ENCODE data around the gene CYB5B.
A peak's percentile ranks its signal among the peaks of the same experiment; 100 is the strongest.

CYB5B gene

GRCh38 chr16:69448470-69449193, 24.2 kb downstream of the CYB5B start:
- DNase-seq: no peak

DNA sequence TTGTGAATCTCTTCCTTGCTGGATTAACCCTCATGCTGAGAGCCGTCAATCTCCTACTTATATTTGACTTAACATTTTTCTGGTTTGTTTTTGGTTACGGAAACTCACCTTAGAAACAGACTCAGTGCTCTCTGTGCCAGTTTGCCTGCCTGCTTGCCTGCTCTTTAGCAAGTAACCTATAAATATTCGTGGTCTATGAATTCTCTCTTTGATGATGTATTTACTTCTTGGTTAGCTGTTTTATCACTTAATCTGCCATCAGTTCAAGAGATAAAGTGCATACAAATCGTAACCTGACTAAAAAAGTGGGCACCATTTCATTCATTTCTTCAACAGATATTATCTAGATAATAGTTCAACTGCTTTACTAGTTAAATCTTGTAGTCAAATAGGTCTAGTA, 26.7 kb downstream of the CYB5B start:
- DNase-seq: no peak

- DNase-seq: no peak
These were observed 29.5 kb downstream of the CYB5B start for GRCh38 chr16:69453936-69454335.

- DNase-seq: no peak
These were observed 39.5 kb downstream of the CYB5B start for GRCh38 chr16:69463876-69464275.

GRCh38 chr16:69465083-69465721, 40.8 kb downstream of the CYB5B start:
- DNase-seq: peak; percentile 56

GRCh38 chr16:69465881-69466280, 41.5 kb downstream of the CYB5B start:
- peak; percentile 26 for DNase-seq

- DNase-seq: no peak
These were observed 42.1 kb downstream of the CYB5B start for GRCh38 chr16:69466547-69466946.

GRCh38 chr16:69467080-69467479, 42.7 kb downstream of the CYB5B start:
- DNase-seq: no peak

DNA sequence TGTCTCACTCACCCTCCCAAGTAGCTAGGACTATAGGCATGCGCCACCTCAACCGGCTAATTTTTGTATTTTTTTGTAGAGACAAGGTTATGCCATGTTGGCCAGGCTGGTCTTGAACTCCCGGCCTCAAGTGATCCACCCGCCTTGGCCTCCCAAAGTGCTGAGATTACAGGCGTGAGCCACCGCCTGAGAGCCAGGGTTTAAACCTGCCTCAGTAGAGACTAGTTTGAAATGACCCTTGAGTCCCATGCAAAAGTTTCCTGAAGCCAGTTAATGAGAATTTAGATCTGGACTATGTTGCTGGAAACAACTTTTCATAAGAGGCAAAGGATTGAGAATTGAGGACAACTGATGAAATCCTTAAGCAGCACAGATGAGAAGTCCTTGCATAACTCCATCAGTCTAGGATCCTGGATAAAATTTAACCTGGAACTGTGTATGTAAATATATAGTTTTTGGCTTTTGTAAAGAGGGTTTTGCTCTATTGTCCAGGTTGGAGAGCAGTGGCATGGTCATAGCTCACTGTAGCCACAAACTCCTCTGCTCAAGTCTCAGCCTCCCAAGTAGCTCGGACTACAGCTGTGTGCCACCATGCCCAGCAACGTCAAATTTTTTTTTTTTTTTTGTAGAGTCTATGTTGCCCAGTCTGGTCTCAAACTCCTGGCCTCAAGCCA, 43.2 kb downstream of the CYB5B start:
- no peak for DNase-seq

DNA sequence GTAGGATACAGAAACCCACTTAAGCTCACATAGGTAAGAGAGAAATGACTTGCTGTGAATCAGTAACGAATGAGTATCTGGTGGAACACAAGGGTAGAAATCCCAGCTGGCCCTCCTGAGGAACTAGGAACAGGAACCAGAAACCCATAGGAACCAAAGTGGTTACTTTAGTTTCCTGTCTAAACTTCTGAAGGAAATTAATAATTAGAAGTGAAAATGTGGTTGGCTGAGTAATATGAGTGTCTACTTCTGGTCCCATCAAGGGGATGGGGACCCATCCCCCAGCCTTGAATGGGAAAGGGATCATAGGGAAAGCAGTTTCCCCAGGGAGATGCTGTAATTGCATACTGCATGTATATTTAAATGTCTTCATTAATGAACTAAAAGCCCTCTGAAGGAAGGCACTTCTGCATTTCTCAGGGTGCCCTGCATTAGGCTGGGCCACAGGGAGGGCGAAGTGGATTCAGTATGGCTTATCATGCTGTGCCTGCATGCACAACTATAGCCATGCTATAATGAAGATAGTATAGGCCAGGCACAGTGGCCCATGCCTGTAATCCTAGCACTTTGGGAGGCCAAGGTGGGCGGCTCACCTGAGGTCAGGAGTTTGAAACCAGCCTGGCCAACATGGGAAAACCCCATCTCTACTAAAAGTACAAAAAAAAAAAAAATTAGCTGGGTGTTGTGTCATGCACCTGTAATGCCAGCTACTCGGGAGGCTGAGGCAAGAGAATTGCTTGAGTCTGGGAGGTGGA, 45.6 kb downstream of the CYB5B start:
- DNase-seq: peak; percentile 33

DNA sequence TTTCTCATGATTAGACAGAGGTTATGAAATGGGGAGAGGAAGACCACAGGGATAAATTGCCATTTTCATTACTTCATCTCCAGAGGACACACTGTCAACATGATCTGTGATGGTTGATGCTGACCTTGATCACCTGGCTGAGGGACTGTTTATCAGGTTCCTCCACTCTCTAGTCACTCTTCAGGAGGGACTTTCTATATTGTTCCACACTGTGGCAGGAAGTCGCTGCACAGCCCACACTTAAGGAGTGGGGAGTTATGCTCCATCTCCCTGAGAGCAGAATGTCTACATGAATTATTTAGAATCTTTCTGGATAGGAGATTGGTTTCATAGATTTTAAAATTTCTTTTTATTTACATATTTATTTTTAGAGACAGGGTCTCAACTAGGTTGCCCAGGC, 46.7 kb downstream of the CYB5B start:
- DNase-seq: no peak

- DNase-seq: no peak
These were observed 50.0 kb downstream of the CYB5B start for GRCh38 chr16:69474408-69474807.

GRCh38 chr16:69476920-69477443, 52.6 kb downstream of the CYB5B start:
- no peak for DNase-seq

- peak; percentile 81 for DNase-seq
These were observed 53.1 kb downstream of the CYB5B start for GRCh38 chr16:69477546-69477945.

- no peak for DNase-seq
These were observed 54.3 kb downstream of the CYB5B start for GRCh38 chr16:69478685-69479084.

DNA sequence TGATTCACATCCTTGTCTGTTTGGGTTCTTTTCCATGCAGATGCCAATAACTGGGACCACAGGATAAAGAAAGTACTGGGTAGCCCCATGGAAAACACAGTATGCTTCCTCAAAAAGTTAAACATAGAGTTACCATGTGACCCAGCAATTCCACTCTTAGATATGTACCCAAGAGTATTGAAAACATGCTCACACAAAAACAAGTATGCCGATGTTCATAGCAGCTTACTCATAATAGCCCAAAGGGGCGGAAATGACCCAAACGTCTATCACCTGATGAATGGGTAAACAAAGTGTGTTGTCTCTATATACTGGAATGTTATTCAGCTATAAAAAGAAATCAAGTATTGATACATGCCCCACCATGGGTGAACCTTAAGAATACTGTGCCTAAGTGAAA, 55.4 kb downstream of the CYB5B start:
- DNase-seq: no peak

DNA sequence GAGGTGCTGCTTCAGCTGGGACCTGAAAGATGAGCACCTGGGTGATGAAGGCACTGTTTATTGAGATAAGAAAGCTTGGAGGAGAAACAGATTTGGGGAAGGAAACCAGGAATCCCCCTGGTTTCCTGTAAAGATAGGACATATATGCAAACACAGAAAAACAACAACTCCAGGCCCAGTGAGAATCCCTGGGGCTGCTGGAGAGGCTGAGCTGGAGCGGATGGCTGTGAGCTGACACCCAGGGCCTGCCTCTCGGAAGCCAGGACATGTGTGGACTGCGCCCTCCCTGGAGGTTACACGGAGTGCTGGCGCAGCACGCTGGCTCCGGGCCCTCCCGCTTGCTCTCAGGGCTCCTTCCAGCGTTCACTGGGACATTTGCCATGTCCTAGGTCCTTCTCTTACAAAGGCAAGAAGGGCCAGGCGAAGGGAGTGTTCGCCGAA, 57.5 kb downstream of the CYB5B start:
- peak; percentile 36 for DNase-seq

- DNase-seq: no peak
These were observed 58.1 kb downstream of the CYB5B start for GRCh38 chr16:69482410-69482991.

DNA sequence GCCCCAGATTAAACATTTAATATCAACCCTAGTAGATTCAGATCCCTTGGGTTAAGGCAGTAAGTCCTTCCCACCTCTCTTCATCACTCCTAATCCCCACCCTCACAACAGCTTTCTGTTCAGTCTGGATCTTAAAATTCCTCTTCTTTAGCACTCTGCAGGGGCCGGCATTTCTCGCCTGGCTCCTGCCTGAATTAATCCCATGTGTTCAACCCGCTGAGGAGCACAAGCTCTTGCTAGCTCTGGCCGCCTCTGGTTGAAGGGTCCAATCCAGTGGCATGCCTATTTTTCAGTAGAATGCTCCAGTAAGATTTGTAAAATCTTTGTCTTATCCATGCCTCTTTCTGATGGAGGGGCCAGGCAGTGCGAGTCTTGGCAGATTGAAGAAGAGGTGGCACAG, 59.2 kb downstream of the CYB5B start:
- no peak for DNase-seq

DNA sequence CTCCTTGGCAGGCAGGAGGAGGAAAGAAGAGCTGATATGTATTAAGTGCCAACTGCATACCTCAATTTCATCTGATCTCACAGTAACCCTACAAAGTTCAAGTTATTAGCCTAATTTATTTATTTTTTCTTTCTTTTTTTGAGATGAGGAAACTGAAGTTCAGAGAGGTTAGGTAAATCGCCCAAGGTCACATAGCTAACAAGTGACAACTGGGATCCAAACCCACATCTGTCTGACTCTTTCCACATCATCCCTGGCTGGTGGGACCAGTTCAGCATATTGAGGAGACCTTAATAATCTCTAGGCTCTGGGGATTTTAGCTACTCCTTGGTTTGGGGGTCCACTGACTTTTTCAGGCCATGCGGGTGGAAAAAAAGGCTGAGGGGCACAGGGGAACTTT, 60.9 kb downstream of the CYB5B start:
- no peak for DNase-seq

GRCh38 chr16:69485816-69486215, 61.4 kb downstream of the CYB5B start:
- no peak for DNase-seq

- no peak for DNase-seq
These were observed 61.9 kb downstream of the CYB5B start for GRCh38 chr16:69486272-69486671.

DNA sequence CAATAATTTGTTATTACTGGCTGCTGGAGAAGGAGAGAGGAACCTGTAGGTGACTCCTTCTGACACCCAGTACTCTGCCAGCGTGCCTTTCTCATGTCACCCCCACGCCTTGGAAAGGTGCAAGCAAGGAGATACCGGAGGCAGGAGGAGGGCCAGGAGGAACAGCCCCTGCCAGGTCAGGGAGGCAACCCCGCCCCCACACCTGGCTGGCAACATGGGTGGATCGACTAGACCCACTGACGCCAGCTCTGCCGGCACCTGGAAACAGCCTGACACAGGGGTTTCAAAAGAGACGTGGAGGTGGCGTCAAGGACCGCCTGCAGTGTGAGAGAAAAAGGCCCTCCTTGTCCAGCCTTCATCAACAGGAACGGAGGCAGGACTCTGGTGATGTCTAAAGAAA, 62.3 kb downstream of the CYB5B start:
- DNase-seq: no peak

Measured in hematopoietic multipotent progenitor cell treated with erythropoietin and hydrocortisone succinate and interleukin-3 and kit ligand, for 6 days (in vitro differentiated cells).